IPS-18c (cell line): ENCODE results near the gene LRRC36.

ENCODE experiments used
- H3K4me3 ChIP-seq: 2 replicates; pipeline ENCODE4 v1.7.0; 2013; ENCODE audit warnings: low read depth, mild to moderate bottlenecking, low read length, moderate library complexity; ENCODE audit not compliant: insufficient read depth
- H3K9me3 ChIP-seq: one replicate; pipeline ENCODE4 v1.6.1; 2013; ENCODE audit warnings: mild to moderate bottlenecking, low read length, moderate library complexity; ENCODE audit not compliant: control insufficient read depth, insufficient read depth

LRRC36 gene

DNA sequence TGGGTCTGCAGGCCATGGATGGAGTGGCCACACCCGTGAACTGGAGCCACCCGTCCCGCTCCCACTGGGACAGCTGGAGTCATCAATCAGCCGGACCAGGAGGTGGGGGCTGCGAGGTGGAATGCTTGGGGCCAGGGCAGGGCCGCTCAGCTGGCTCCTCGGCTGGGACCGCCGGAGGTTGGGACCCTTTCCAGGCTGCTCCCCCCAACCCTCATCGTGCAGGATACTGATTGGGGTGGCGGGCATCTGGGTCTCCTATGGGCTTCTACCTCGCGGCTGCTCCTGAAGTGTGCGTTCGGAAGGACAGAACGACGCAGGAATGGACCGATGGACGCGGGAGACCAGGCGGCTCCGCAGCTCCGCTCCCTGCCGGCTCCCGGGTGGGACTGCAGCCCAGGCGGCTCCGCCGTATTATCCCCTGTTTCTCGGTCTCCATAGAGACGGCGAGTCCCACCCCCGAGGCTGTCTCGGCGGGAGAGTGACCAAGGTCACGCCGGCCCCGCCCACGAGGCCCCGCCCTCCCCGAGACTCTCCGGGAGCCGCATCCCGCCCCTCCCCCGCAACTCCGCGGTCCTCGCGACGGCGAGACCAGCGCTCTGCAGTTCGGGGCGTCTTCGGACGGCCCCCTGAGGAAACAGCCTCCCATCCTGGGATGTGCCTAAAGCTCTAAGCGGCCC lies 66.6 kb downstream of the LRRC36 start, which contains the start of gene TPPP3:
Gene TPPP3 (minus strand): TSS at position 388 of the 677 bp plus-strand sequence. CDS start 2,387 bp downstream, outside the sequence.
- Histone ChIP-seq H3K9me3 (peaks cover 2% of the 10 kb centered on the region), H3K4me3 (peak within 1 kb of the TSS; percentile 38)

- peak overlapping the region; percentile 34 for H3K4me3 ChIP-seq
- H3K9me3 ChIP-seq: peaks cover 2% of the 10 kb centered on the region
Measured at GRCh38 chr16:67393788-67394154, 67.2 kb downstream of the LRRC36 start.

DNA sequence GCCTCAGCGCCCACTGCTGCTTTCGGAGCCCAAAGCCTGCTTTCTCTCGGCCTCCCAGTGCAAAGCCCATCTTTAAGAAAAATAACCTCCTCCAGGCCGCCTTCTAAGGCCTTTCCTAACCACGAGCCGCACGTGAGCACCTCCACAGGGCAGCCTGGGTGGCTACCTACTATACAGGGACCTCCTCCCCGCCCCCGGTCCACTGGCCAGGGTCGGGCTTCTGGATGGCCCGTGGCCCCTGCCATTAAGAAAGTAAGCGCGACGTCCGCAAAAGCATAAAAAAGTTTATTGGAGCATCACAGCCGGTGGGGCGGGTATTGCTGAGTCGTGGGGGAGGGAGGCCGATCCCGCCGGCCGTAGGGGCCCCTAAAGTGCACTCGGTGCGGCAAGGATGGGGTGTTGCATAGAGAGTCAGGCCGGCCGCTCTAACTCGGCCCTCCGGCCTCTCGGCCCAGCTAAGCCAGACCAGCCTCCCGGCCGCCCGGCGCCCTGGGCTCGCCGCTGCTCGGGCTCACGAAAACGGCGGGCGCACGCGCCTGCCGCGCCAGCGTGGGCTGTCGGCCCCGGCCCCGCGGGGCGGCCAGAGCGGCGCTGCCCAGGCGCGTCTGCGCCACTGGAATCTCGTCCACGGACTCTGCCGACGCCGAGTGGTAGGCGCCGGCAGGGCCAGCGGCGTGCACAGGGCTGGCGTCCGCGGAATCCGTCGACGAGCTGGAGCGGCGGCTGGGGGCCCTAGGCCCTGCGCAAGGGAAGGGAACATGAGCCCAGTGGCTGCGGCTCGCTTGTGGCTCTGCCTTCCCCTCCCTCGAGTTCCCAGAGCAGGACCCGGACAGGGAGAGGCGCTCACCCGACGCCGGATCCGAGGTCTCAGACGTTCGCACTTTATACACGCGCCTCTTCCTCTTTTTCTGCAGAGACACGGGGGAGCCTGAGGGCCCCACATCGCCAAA lies 67.8 kb downstream of the LRRC36 start:
- peaks cover 2% of the 10 kb centered on the region for H3K9me3 ChIP-seq
- peak overlapping the region; percentile 34 for H3K4me3 ChIP-seq

- Histone ChIP-seq H3K4me3 (no peak overlapping the region), H3K9me3 (peaks cover 2% of the 10 kb centered on the region)
Measured at GRCh38 chr16:67395105-67395457, 68.5 kb downstream of the LRRC36 start.

DNA sequence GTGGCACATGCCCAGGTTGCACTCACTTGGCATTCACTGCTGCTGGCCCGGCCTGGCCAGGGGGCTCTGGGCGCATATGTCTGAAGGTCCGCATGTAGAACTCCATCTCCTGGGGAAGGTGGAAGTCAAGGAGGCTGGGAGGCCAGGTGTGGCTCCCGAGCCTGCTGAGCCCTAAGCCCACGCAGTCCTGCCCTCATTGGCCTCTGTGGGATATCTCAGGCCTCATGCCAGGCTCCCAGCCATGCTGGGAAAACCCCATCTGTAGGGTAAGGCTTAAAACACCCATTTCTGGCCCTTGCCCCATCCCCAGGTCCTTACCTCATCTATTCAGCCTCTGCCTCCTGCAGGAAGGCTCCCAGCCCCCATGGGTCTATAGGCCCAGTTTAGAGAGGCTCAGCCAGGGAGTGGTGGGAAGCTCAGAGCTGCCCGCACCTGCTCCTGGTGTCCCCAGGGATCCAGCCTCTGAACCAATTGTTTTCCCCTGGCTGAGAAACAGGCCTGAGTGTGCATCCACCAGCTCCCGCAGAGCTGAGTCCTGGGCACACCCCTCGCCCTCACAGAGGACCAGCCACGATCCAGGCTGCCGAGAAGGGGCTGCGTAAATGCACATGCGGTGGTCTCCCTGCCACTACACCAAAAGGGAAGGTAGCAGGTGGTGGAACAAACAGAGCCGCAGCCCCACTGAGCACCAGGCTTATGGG lies 69.0 kb downstream of the LRRC36 start:
- Histone ChIP-seq H3K4me3 (peak overlapping the region; percentile 20; the same call in 1 of the 2 replicates), H3K9me3 (peaks cover 2% of the 10 kb centered on the region)

GRCh38 chr16:67396159-67397035 lies 69.8 kb downstream of the LRRC36 start:
- H3K4me3 ChIP-seq: peak overlapping the region; percentile 17; the same call in 1 of the 2 replicates
- H3K9me3 ChIP-seq: peaks cover 2% of the 10 kb centered on the region

- peaks cover 2% of the 10 kb centered on the region for H3K9me3 ChIP-seq
- H3K4me3 ChIP-seq: no peak overlapping the region
Measured at GRCh38 chr16:67397036-67397801, 70.6 kb downstream of the LRRC36 start.

DNA sequence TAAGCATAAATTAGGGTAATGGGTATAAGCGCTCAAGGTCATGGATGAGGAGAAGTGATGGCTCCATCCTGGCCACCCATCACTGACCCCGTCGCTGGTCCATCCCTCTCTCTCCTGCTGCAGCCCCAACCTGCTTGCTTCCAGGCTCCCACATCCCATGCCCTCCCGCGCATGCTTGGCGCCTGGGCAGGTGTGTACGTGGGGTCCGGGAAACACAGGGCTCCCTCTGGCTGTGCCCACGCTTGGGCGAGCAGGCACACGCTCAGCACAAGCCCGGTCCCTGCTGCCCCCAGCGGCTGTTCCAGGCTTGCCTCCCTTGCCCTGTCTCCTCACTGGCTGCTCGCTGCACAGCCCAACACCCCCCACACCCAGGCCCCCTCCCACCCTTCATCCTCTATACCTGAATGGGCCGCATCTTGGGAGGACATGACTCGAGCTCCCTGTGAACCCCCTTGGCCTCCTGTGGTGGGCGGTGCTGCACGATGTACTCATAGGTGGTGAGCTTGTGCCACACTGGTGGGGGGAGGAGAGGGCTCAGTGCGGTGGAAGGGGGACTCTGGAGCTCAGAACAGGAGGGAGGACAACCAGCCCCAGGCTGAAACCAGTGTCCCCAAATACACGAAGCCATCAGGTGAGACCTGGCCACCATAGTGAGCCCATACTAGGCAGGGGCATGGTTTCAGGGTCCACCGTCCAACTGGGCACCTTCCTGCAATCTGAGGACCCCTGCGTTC lies 71.4 kb downstream of the LRRC36 start:
- Histone ChIP-seq H3K9me3 (no peaks in the 10 kb centered on the region), H3K4me3 (no peak overlapping the region)

DNA sequence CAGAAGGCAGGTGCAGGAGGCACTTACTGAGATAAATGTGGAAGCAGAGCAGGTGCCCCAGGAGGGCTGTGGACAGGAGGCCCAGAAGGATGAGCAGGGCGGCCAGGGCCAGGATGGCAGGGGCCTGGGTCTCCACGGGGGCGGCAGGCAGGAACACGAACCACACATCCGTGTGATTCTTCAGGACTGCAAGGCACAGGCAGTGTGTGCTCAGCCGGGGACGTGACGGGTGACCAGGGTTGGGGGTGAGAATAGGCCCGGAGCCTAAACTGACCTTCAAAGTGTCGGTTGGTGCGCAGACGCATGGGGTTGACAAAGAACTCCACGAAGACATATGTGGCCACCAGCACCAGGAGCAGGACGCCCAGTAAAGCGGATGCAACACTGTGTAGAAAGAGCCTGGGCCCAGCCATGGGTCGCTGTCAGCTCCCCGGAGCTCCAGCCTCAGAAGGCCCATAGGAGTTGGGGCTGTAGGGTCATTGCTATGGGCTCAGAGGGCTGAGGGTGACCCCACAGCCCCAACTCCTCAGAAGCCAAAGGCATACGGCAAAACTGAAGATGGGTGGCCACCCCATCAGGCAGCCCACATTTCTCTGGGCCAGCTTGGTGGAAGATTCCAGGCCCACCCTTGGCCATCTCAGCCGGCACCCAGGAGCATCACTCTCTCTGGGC lies 72.1 kb downstream of the LRRC36 start:
- H3K4me3 ChIP-seq: no peak overlapping the region; the same call in 1 of the 2 replicates
- no peaks in the 10 kb centered on the region for H3K9me3 ChIP-seq

DNA sequence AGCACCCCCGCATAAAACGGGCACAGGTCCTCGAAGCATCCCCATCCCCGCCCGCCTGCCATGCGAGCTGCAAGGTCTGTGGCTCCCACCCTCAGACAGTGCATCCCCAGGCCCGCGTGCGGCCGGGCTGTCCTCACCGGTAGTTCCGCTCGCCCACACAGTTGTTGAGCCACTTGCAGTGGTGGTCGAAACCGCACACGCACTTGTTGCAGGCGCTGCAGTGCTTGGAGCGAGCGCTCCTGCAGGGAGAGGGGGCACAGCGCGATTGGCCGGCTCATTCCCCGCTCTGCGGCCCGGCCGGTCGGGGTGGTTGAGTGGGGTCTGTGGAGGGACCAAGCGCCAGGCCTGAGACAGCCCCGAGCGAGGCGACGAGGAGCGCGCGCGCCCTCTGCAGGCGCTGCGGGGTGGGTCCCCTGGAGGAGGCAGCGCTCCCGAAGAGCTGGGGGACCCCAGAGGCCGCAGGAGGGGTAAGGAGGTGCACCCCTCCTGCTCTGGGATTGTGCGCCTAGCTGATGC lies 72.7 kb downstream of the LRRC36 start:
- H3K4me3 ChIP-seq: no peak overlapping the region; the same call in 1 of the 2 replicates

GRCh38 chr16:67399749-67400704 lies 73.4 kb downstream of the LRRC36 start:
- Histone ChIP-seq H3K4me3 (no peak overlapping the region), H3K9me3 (no peaks in the 10 kb centered on the region)

More for the DNA sequence above, 72.7 kb downstream of the LRRC36 start:
- H3K9me3 ChIP-seq: no peaks in the 10 kb centered on the region

DNA sequence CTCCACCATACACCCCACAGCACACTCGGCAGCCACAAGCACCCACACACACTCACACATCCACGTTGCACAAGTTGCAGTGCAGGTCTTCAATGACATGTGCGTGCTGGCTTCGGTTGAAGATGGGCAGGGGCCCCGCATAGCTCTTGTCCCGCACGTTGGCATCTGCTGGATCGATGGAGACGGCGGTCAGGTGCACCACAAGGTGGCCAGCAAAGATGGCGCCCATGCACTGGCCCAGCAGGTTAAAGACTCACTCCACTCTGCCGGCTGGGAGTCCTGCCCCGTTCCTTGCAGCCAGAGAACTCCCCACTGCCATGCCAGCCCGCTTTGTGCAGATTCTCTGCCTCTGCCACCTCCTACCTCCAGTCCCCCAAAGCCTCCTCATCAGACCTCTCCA lies 74.3 kb downstream of the LRRC36 start:
- H3K9me3 ChIP-seq: no peaks in the 10 kb centered on the region

DNA sequence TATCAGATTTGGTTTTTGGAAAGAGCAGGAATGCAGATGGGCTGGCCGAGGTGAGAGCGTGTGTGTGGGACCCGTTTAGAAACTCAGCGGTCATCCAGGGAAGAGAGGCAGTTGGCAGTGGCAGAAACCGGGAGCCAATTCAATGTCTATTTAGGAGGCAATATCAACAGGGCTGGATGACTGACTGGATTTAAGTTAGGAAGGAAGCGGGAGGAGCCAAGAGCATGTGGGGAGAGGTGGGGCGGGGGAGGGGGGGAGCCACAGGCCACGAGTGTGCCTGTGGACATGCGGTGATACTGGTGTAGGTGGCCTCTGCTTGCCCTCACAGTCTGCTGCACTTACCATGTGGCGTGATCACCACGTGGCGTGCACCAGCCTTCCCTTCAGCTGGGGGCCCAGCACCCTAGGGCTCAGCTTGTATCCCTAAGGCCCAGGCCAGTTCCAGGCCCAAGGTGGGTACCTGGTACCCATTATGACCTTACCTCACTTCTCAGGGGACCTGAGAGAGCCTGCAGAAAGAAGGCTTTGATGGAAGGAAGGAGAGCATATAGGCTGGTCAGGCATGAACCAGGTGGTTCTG lies 77.5 kb downstream of the LRRC36 start:
- no peaks in the 10 kb centered on the region for H3K9me3 ChIP-seq
- peak overlapping the region; percentile 9; the same call in 1 of the 2 replicates for H3K4me3 ChIP-seq

More for the DNA sequence above, 74.3 kb downstream of the LRRC36 start:
- no peak overlapping the region for H3K4me3 ChIP-seq
